Activated B cell treated with CpG ODN at 0.5 μM for 24 hours (primary cell): ENCODE data around the gene CCDC63. TPM values are rescaled to one million over a fixed set of nuclear protein-coding genes. Genes with fewer than 3 reads are reported as not detected.

Experiments
- ATAC-seq: fragments of 200-7000 bp; cut with Tn5 transposase; one replicate; pipeline ENCODE4 v1.10.0; 2021; ENCODE audit warnings: low read depth, mild to moderate bottlenecking, moderate library complexity
- CTCF ChIA-PET: fragments of 350-600 bp; sonication (Branson Sonifier 250); formaldehyde crosslinking; loops from one replicate; lab custom pipeline; 2021; ENCODE audit warnings: antibody characterized with exemption; lab: Charles Lee
- POLR2A ChIA-PET: fragments of 350-600 bp; sonication (Branson Sonifier 250); formaldehyde crosslinking; loops from one replicate; lab custom pipeline; 2021; ENCODE audit warnings: antibody characterized with exemption; lab: Charles Lee
- DNase-seq: peaks from one replicate; pipeline ENCODE4 v3.0.0; 2022
- H3K27ac Mint-ChIP-seq: one replicate; pipeline ENCODE4 v1.8.0; 2020; ENCODE audit warnings: mixed read lengths
- H3K27me3 Mint-ChIP-seq: one replicate; pipeline ENCODE4 v1.8.0; 2021; ENCODE audit warnings: mixed read lengths
- H3K36me3 Mint-ChIP-seq: one replicate; pipeline ENCODE4 v1.8.0; 2021; ENCODE audit warnings: low read depth, mixed read lengths
- H3K4me1 Mint-ChIP-seq: one replicate; pipeline ENCODE4 v1.8.0; 2021; ENCODE audit warnings: mixed read lengths
- H3K4me3 Mint-ChIP-seq: one replicate; pipeline ENCODE4 v1.8.0; 2020; ENCODE audit warnings: mild to moderate bottlenecking, mixed read lengths
- H3K9me3 Mint-ChIP-seq: one replicate; pipeline ENCODE4 v1.8.0; 2020; ENCODE audit warnings: mixed read lengths
- intact Hi-C: fragments of 100-400 bp; cut with micrococcal nuclease; formaldehyde crosslinking; loops from one replicate; pipeline ENCODE4 v1.15.1; 2024
- total RNA-seq: library from RNA; stranded (reverse); gene quantifications from 2 replicates; pipeline ENCODE4 v1.2.3, GENCODE V29; 2022
- TF ChIP-seq, protein P1 (sequence below): fragments of 200-600 bp; IDR thresholded peaks from one replicate; pipeline ENCODE4 v1.8.0; 2022; ENCODE audit warnings: antibody characterized with exemption, mild to moderate bottlenecking

The CCDC63 gene
- total RNA-seq, 1 donor from 2014 or later = not detected

DNA sequence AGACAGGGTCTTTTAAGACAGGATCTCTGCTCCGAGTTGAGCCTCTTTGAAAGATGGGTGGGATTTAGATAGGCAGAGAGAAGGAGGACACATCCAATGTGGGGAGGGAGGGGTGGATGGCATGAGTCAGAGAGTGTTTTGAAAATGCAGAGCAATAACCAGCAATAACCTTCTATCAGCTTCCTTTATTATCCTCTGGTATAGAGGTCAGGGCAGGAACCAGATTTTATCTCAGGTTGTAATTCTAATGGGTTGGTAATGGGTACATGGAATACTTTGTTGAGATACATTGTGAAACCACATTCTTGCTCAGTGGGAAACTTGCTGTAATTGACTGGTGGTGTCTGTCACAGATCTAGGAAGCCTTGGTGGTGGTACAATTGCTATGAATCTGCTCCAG lies 37.6 kb upstream of the CCDC63 start:
- TF ChIP-seq, protein P1, sequence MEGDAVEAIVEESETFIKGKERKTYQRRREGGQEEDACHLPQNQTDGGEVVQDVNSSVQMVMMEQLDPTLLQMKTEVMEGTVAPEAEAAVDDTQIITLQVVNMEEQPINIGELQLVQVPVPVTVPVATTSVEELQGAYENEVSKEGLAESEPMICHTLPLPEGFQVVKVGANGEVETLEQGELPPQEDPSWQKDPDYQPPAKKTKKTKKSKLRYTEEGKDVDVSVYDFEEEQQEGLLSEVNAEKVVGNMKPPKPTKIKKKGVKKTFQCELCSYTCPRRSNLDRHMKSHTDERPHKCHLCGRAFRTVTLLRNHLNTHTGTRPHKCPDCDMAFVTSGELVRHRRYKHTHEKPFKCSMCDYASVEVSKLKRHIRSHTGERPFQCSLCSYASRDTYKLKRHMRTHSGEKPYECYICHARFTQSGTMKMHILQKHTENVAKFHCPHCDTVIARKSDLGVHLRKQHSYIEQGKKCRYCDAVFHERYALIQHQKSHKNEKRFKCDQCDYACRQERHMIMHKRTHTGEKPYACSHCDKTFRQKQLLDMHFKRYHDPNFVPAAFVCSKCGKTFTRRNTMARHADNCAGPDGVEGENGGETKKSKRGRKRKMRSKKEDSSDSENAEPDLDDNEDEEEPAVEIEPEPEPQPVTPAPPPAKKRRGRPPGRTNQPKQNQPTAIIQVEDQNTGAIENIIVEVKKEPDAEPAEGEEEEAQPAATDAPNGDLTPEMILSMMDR = no peak
- Mint-ChIP-seq H3K9me3 (peaks cover 5% of the 10 kb centered on the region), H3K27ac (no peak overlapping the region), H3K36me3 (no peaks in the 10 kb centered on the region), H3K4me1 (peaks cover 3% of the 10 kb centered on the region), H3K4me3 (no peak overlapping the region), H3K27me3 (peaks cover 5% of the 10 kb centered on the region)
- CTCF ChIA-PET = no interaction called here
- intact Hi-C loops = no loop called here
- ATAC-seq (no peak), DNase-seq (no peak)
- POLR2A ChIA-PET = no interaction called here

DNA sequence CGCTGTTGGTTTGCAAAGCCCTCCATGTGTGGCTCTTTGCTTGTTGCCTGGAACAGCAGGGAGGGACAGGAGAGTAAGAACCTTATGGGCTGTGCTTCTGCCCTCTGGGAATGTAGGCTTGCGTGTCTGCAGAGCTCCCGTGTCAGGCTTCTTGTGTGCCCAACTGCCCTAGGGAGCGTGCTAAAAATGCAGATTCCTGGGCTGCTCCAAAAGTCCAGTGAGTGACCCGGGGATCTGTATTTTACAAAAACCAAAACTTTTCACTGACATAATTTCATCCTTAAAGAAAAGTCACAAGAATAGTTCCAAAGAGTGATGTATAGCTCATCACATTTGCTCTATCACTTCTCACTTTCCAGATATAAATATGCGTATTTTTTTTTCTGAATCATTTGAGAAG lies 34.8 kb upstream of the CCDC63 start:
- Mint-ChIP-seq H3K9me3 (no peaks in the 10 kb centered on the region), H3K4me1 (peaks cover 3% of the 10 kb centered on the region), H3K27me3 (peaks cover 5% of the 10 kb centered on the region), H3K36me3 (no peaks in the 10 kb centered on the region), H3K4me3 (no peak overlapping the region), H3K27ac (no peak overlapping the region)
- no peak for DNase-seq
- ChIA-PET POLR2A (no interaction called here), CTCF (no interaction called here)
- TF ChIP-seq, protein P1 = no peak
- intact Hi-C loops = no loop called here
- no peak for ATAC-seq

DNA sequence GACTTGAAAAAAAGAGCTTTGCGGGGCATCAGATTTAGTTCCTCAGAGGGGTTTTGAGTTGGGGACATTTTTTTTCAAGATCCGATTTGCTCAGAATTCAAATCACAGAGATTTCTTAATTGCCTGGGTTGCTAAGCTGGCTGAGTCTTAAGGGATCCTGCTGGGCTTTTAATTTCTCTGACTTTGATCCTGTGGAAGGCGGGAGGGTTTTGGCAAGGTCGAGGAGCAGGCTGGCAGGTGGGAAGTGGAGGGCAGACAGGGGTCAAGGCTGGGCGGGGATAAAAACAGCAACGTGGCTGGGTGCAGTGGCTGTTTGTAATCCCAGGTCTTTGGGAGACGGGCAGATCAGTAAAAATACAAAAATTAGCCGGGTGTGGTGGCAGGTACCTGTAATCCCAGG lies 33.5 kb upstream of the CCDC63 start:
- CTCF ChIA-PET = no interaction called here
- intact Hi-C loops = no loop called here
- Mint-ChIP-seq H3K36me3 (no peaks in the 10 kb centered on the region), H3K27me3 (peaks cover 5% of the 10 kb centered on the region), H3K9me3 (no peaks in the 10 kb centered on the region), H3K4me3 (no peak overlapping the region), H3K27ac (no peak overlapping the region), H3K4me1 (peaks cover 3% of the 10 kb centered on the region)
- ATAC-seq (no peak), DNase-seq (no peak)
- TF ChIP-seq, protein P1 = no peak
- POLR2A ChIA-PET = no interaction called here

DNA sequence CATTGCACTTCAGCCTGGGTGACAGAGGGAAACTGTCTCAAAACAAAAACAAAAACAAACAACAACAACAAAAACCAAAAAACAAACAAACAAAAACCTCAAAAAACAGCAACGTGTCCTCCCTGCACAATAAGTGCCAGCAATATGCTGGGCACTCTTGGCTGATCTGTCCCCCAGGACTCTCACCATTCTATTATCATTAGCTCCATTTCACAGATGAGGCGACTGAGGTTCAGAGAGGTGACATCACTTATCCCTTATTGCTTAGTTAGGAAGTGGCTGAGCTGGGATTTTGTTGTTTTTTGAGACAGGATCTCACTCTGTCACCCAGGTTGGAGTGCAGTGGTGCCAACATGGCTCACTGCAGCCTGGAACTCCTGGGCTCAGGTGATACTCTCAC lies 33.0 kb upstream of the CCDC63 start:
- Mint-ChIP-seq H3K27me3 (peaks cover 5% of the 10 kb centered on the region), H3K27ac (no peak overlapping the region), H3K4me1 (peaks cover 3% of the 10 kb centered on the region), H3K4me3 (no peak overlapping the region), H3K36me3 (no peaks in the 10 kb centered on the region), H3K9me3 (no peaks in the 10 kb centered on the region)
- TF ChIP-seq, protein P1 = no peak
- POLR2A ChIA-PET = no interaction called here
- DNase-seq (no peak), ATAC-seq (no peak)
- intact Hi-C loops = no loop called here
- CTCF ChIA-PET = no interaction called here

DNA sequence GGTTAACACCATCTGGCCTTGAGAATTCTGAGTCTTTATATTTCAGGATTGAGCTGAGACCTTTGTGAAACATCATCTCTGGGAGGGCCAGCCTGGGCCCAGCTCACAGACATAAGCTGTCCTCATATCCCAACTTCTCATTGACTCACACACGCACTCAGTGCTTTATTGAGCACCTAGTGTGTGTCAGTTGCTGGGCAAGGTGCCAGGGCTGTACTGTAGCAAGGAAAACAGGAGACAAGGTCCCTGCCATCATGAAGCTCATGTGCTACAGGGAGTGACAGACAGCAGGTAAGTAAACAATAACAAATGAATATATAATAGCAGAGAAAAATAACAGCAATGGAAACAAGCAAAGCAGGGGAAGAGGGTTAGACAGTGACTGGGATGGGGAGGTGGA lies 30.5 kb upstream of the CCDC63 start:
- DNase-seq (no peak), ATAC-seq (no peak)
- ChIA-PET POLR2A (interaction anchor here (0.6 kb wide), 1 partner anchor 210 kb away, joined by 7 read pairs; no protein-coding TSS in a partner anchor), CTCF (interaction anchor here (1.2 kb wide), 1 partner anchor 11 kb away, joined by 3 read pairs; no protein-coding TSS in a partner anchor)
- Mint-ChIP-seq H3K36me3 (no peaks in the 10 kb centered on the region), H3K27me3 (peaks cover 5% of the 10 kb centered on the region), H3K27ac (no peak overlapping the region), H3K9me3 (no peaks in the 10 kb centered on the region), H3K4me3 (no peak overlapping the region), H3K4me1 (no peaks in the 10 kb centered on the region)
- TF ChIP-seq, protein P1 = no peak
- intact Hi-C loops = no loop called here
